ENCODE results near the gene SERPINB3.

- TF ChIP-seq CTCF (IDR thresholded peaks at IDR 0.05; ENCODE audit: low read depth, low read length, poor library complexity, severe bottlenecking) = no peak
- TF ChIP-seq EZH2phosphoT487 (IDR thresholded peaks at IDR 0.05; ENCODE audit: borderline replicate concordance, low read length) = no peak
These were observed 47.0 kb upstream of the SERPINB3 start for GRCh38 chr18:63708650-63709049.
